ENCODE measurements around the gene ARHGAP9.
"Not testable (repeated sequence)": the region's sequence is repeated elsewhere in the genome, so short reads cannot be mapped to it uniquely, and the experiment has no call there.

ARHGAP9 gene
- total RNA-seq, result 306 to 357 (median 342) reads per million in 4 experiments

DNA sequence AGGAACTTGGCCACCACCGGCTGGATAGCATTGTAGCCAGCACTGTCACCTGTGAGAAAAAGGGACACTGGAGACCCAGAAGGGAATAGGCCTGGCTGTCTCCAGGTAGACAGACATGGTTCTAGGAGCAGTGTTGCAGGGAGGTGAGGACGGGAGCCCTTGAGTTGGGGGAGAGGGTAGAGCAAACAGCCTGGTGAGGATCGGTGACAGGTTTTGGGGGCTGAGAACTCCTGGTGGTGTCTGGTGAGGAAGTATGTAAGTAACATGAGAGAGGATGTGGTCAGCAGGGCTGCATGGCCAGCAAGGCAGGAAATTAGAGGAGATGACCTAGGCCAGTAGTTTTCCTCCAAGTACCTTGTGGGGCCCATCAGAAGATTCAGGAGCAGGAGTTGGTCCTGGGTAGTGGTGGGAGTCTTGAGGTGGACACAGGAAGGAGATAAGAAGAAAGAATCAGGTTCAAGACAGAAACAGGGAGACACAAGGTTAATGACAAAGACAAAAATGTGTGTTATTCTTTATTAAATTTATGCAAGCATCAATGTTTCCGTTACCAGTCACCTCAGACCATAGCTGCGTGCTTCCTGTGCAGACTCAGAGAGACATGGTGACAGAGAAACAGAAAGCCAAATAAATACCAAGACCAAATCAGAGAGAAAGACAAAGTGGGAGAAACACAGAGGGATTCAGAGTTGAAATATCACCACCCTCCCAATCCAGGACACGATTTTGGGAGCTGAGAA, at the start of gene ARHGAP9:
TSS of gene ARHGAP9 (minus strand) at position 491 of the 740 bp plus-strand sequence. CDS start at position 31, 460 bp downstream.
- peak; percentile 11 for DNase-seq

DNA sequence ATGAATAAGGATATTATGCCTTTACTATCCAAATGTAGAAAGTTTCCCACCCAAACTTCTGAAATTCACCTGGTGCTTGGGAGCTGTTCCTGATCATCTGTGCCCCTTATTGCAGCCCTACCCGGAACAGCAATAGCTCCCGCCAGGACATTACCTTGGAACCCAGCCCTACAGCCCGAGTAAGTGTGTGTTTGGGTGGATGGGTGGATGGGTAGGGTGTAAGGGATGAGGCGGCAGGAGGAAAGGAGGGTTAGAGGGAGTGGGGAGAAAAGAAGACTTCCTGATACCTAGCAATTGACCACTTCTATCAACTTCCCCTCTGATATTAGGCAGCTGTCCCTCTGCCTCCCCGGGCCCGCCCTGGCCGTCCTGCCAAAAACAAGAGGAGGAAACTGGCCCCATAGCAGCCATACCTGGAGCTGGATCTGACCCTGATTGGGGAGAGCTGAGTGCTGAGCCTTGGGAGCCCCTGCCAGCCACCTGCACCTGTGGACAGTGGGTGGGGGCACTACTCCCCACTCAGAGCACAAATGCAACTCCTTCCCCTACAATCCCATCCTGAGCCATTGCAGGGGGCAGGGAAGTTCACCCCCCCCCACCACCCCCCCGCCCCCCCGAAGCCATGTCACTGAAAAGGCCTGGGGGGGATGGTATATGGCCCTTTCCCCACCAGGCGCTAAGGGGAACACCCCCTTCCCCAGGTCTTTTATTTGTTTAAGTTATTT, 49.3 kb upstream of the ARHGAP9 start:
- no peak for DNase-seq

DNA sequence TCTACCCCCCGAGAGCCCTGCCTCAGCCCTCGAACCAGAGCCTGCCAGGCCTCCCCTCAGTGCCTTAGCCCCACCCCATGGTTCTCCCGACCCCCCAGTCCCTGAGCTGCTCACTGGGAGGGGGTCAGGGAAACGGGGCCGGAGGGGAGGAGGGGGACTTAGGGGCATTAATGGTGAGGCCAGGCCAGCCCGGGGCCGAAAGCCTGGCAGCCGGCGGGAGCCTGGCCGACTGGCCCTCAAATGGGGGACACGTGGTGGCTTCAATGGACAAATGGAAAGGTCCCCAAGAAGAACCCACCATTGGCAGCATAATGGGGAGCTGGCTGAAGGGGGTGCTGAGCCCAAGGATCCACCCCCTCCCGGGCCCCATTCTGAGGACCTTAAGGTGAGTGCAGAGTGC, 48.5 kb upstream of the ARHGAP9 start:
- DNase-seq, result no peak

DNA sequence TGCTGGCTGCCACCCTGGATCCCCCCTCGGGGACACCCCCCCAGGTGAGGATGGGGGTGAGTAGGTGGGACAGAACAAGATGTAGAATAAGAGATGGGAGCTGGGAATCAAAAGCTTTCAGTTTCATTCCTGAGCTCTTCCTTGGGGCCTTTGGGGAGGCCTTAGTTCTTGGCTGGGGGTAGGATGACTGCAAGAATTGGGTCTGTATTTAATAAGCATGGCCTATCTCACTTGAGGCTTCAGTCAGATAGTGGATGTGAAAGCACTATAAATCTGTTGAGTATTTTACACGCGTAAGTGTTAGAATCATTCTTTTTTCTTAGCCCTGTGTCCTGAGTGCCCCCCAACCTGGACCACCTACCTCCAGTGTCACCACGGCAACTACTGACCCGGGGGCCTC, 47.5 kb upstream of the ARHGAP9 start:
- DNase-seq, result no peak

DNA sequence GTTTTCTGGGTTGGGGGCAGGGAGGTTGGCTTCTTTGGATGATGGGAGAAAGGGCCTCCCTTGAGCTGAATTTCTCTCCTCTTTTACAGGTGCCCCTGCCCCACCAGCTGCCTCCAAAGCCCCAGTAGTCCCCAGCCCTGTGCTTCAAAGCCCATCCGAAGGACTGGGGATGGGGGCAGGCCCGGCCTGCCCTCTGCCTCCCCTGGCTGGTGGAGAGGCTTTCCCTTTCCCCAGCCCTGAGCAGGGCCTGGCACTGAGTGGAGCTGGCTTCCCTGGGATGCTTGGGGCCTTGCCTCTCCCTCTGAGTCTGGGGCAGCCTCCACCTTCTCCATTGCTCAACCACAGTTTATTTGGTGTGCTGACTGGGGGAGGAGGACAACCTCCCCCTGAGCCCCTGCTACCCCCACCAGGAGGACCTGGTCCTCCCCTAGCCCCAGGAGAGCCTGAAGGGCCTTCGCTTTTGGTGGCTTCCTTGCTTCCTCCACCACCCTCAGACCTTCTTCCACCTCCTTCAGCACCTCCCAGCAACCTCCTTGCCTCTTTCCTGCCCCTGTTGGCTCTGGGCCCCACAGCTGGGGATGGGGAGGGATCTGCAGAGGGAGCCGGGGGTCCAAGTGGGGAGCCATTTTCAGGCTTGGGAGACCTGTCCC, 46.9 kb upstream of the ARHGAP9 start:
- DNase-seq, result no peak

DNA sequence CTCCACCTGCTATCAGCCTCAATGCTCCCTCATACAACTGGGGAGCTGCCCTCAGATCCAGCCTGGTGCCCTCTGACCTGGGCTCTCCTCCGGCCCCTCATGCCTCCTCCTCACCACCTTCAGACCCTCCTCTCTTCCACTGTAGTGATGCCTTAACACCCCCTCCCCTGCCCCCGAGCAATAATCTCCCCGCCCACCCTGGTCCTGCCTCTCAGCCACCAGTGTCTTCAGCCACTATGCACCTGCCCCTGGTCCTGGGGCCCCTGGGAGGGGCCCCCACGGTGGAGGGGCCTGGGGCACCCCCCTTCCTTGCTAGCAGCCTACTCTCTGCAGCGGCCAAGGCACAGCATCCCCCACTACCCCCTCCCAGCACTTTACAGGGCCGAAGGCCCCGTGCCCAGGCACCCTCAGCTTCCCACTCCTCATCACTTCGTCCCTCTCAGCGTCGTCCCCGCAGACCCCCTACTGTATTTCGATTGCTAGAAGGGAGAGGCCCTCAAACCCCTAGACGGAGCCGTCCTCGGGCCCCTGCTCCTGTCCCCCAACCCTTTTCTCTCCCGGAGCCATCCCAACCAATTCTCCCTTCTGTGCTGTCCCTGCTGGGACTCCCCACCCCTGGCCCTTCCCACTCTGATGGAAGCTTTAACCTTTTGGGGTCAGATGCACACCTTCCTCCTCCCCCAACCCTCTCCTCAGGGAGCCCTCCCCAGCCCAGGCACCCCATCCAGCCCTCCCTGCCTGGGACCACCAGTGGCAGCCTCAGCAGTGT, 46.1 kb upstream of the ARHGAP9 start:
- no peak for DNase-seq

DNA sequence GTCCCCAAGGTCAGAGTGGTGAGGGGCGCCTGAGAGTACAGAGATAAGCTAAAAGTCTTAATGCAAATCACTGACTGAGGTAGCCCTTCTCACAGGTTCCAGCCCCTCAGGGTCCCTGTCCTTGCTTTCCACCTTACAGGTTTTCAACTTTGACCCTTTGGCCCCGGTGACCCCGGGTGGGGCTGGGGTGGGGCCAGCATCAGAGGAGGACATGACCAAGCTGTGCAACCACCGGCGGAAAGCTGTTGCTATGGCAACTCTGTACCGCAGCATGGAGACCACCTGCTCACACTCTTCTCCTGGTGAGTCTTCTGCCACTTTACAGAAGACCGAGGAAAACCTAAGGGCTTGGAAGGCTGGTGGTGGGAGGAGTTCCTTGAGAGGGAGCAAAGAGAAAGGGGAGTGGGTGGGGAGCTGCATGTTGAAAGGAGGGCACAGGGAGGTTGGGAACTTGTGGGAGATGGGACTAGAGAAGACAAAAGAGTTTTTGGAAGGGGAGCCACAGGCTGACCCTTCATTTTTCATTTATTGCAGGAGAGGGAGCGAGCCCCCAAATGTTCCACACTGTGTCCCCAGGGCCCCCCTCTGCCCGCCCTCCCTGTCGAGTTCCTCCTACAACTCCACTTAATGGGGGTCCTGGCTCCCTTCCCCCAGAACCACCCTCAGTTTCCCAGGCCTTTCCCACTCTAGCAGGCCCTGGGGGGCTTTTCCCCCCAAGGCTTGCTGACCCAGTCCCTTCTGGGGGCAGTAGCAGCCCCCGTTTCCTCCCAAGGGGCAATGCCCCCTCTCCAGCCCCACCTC, 45.3 kb upstream of the ARHGAP9 start:
- DNase-seq, result no peak

DNA sequence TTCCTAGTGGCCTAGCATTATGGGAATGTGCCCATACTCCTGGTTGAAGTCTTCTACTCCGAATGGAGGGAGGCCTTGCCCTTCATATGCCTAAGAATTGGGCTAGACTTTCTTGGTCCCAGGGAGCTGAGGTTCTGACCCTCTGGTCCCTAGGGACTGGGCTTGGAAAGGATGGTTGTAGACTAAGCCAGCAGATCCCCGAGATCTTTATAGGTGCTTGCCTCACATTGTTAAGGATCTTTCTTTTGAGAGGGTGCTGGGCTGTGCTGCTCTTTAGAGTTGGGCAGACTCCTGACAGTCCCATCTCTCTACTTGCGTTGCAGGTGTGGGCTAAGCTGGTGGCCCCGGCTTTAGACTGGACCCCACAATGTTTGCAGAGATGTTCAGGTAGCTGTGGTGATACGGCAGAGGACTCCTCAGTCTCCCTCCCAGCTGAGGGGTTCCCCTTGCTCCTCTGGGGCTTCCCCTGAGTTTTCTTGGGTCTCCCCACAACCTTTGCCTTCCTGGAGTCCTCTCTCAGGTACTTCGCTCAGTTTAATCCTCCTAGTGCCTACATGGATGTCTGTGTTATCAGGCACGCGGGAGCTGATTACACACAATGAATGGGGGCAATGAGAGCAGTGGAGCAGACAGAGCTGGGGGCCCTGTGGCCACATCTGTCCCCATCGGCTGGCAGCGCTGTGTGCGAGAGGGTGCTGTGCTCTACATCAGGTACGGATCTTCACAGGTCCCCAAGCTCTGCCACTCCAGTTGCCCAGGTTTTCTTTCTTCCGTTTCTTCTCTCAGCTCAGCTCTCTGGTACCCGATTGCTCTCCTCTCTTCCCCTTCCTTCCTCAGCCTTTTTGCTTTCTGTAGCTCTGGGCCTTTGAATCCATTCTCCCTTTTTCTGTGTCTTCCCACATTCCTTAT, 44.3 kb upstream of the ARHGAP9 start:
- DNase-seq, result peak; percentile 9

DNA sequence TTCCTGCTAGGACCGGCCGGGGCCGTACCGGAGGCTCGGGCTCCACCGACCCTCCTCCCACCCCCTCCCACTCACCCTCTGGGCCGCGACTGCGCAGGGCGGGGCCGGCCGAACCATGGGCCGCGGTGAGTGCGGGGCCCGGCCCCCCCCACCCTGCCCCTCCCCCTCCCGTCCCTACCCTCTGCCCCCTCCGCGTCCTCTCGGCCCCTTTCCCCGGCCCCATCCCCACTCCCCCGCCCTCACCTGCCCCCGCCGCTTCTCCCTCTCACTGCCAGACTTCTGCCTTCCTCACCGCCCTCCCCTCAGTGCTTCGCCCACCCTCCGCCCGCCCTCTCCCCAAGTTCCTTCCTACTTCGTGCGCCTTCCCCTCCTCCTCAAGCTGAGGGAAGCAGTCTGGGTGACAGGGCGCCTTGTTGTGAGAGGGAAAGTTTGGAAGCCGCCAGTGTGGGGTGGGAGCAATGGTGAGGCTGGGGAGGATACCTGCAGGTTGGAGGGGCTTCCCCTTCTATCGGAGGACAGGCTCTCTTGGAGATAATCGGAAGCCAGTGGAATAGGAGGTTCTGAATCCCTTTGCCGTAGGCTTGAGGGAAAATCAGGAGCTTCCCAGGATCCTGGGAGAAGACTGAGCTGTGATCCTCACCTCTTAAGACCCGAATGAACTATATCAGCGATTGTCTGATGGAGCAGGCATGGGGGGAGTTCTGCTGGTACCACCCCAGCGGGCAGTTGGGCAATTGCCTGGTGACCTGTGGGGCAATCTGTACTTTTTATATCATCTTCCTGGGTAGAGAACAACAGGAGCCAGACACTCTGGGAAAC, 43.4 kb upstream of the ARHGAP9 start:
- peak; percentile 55 for DNase-seq

DNA sequence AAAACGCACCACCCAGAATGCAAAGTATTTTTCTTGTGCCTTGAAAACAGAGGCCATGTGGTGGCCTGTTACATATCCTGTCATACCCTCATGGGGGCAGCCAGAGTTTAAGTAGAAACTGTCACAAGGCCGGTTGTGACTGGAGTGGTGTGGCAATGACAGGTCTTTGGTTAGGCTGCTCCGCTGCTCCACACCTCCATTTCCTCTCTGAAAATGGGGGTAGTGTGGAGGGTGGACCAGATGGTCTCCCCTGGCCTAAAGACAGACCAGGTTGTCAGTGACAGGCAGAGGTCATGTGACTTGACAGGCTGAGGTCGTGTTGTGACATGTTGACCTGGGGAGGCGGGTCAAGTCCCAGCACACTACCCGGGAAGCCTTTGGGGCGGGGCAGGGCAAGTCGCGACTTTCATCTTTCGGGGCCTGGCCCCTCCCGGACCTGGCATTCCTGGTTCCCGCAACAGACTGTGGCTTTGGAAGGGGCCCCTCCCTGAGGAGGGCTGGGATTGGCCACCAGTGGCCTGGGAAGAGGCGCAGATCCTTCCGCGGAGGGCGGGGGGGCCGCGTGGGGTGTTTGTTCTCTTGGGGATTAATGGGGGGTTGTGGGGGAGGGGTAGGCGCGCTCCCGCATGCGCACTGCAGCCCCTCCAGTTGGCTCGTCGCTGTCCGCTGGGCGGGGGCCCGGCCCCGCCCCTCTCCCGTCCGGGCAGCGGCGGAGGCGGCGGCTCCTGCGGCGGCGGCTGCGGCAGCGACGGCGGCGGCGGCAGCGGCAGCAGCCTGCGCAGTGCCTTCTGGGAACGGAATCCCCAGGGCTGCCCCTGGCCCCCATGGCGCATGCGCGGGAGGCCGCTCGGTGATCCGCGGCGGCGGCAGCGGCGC, 42.6 kb upstream of the ARHGAP9 start, which contains the start of gene MBD6:
TSS of gene MBD6 (plus strand) at position 814 of the 876 bp plus-strand sequence. CDS start 1,480 bp downstream, outside the sequence.
- DNase-seq, result peak; percentile 84

DNA sequence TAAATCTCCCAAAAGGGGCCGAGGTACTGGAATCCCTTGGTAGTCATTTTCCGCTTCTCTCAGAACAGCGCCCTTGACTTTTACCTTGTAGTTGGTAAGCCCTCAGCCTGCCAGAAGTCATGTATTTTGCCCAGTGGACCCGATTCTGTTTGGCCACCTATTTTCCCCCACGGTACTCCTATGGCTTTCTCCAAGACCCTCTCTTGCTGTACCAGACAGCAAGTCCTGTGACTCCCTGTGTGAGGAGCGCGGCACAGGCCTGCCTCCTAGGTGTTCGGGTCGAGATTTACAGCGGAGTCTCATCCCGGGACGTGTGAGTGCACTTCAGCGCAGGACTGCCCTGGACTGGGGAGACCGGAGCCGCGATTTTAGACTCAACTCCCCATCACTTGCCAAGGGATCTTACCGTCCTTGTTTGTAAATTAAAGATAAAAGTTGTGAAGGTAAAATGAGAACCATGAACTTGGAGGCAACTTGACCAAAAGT, 41.9 kb upstream of the ARHGAP9 start:
- no peak for DNase-seq

DNA sequence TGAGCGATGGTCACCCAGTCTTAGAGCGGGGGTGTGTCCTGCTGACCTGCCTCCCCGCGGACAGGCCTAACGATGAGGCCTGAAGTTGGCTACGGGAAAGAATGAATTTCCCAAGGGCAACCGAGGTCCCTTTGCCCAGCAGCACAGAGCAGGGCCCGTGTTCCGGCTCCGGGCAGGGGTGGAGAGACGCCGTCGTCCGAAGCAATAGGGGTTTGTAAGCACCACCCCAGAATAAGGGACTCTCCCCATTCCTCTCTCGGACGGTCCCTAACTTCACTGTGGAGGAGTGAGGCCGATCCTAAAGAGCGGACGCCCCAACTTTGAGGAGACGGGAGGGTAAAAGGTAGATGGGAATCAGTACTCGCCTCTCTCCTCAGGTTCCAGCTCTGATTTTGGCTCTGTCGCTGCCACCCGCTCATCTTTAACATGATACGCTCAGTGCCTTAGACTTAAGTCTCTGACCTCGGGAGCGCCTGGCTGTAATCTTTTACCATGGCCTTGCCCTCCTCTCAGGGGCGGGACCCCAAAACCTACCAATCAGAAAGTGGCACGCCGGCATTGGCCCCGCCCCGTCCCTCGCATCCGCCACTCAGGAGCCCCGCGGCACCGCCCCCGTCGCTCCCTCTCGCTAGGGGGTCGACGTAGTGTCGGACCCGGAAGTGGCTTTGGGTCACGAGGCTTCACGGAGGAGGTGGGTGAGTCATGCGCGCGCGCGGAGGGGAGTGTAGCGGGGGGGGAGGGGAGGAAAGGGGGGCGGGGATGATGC, 40.6 kb upstream of the ARHGAP9 start, which contains the start of gene DDIT3:
TSS of gene DDIT3 (minus strand) at position 462 of the 766 bp plus-strand sequence. CDS start 3,108 bp downstream, outside the sequence.
- peak; percentile 99 for DNase-seq

DNA sequence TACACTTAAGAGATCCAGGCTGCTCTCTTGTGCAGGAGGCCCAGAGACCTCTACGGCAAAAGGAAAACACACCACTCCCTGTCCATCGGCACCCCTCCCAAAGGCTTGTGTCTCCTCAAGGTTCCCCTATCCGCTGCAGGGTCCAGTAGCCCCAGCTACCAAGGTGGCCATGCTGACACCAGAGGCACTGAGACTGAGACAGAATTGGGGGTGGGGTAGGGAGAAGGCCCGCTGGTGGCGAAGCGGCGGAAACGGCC, 40.1 kb upstream of the ARHGAP9 start:
- peak; percentile 15 for DNase-seq

DNA sequence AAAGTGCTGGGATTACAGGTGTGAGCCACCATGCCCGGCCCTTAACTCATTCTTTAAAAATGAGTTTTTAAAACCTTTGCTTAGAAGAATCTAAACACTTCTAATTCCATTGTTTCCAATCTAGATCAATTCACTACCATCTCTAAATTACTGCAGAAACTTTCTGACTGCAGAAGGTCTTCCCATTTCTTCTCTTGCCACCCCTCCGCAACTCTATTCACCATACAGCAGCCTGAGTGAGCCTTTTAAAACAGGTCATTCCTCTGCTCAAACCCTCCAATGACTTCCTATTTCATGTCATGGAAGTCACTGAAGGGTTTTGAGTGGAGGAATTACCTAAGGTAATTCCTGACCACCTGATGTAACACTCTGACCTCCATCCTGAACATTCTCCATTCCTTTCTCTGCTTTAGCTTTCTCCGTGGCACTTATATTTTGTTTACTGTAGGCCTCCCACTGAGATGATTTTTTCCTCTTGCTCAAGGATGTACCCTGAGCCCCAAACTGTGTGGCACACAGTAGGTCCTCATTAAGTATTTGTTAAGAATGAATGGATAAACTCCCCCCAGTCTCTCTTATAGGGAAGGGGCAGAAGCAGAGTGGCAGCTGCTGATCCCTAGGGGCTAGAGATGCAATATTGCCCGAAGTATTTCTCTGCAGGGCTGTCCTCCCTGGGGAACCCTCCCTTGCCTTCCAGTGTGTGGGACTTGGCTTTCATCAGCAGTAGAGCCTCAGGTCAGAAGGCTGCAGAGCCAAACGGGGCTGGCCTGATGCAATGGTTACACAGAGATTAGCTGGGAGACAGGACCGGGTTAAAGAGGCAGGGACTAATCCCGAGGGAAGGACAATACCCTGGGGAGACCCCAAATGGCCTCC, 39.5 kb upstream of the ARHGAP9 start:
- DNase-seq, result no peak

DNA sequence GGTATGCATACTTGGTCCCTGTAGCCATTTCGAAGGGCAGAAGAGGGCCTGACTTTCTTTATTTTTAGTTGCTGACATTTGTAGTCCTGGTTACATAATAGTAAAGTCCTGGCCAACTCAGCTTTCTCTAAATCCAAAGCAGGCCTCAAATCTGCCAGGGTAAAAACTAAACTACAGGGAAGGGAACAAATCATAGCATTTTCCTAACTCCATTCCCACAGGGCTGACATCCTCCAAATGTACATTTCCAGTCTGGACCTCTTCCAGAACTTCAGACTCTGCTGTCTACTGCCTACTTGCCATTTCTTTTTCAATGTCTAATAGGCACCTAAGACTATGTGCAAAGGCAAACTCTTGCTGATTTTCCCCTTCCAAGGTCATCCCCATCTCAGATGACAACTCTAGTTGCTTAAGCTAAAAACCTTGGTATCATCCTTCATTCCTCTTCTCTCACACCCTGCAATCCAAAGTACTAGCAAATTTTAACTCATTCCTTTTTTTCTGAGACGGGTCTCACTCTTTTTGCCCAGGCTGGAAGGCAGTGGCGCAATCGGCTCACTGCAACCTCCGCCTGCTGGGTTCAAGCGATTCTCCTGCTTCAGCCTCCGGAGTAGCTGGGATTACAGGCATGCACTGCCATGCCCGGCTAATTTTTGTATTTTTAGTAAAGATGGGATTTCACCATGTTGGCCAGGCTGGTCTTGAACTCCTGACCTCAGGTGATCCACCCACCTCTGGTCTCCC, 38.7 kb upstream of the ARHGAP9 start:
- no peak for DNase-seq

DNA sequence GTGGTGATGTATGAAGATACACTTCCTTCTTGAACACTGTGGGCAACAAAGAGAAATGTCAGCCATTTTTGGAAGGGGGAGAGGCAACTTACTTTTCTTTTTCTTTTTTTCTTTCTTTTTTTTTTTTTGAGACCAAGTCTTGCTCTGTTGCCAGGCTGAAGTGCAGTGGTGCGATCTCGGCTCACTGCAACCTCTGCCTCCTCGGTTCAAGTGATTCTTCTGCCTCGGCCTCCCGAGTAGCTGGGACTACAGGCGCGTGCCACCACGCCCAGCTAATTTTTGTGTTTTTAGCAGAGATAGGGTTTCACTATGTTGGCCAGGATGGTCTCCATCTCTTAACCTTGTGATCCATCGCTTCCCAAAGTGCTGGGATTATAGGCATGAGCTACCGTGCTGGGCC, 38.1 kb upstream of the ARHGAP9 start:
- DNase-seq, result not testable (repeated sequence)
